Skeletal muscle cell (primary cell): ENCODE data around the gene MRPL36.
"Not testable (repeated sequence)": the region's sequence is repeated elsewhere in the genome, so short reads cannot be mapped to it uniquely, and the experiment has no call there.

Experiments used
- DNase-seq: peaks from one replicate; pipeline ENCODE4 v3.0.0-alpha.2; 2010; ENCODE audit warnings: low read depth
- H3K4me3 ChIP-seq: 2 replicates; pipeline ENCODE4 v1.5.1; 2011; ENCODE audit warnings: low read depth, mild to moderate bottlenecking, control low read depth, low read length, moderate library complexity

The MRPL36 gene

DNA sequence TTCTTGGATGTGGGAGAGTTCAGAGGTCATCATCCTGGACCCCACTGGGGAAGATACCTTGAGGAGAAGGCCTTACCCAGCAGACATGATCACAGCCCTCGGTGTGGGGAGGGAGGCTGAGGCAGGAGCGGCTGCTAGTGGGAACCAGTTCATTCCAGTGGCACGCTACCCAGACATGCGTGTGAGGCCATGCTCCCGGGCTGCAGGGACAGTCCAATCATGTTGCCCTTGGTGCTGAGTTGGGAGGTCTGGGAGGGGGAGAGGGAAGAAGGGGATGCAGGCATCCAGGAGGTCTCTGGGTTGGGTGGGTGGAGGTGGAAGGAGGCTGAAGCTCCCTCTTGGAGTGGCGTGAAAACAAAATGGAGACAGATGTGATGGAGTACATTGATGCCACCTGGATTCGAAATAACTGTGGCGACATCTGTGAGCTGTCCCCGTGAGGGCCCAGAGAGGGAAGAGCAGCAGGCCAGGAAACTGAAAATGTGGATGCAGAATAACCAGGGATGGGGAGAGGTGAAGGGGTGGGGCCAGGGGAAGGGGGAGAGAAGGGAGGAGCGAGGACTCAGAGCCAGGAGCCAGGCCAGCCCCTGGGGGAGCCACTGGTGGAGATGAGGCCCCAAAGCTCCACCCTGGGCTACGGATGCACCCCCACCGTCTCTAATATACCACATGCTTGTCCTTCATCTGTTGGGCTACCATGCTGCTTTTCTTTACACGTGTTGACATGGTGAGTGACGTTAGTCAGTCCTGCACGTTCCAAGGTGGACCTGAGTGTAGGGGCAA, 17.8 kb upstream of the MRPL36 start:
- no peak overlapping the region for H3K4me3 ChIP-seq
- no peak for DNase-seq

DNA sequence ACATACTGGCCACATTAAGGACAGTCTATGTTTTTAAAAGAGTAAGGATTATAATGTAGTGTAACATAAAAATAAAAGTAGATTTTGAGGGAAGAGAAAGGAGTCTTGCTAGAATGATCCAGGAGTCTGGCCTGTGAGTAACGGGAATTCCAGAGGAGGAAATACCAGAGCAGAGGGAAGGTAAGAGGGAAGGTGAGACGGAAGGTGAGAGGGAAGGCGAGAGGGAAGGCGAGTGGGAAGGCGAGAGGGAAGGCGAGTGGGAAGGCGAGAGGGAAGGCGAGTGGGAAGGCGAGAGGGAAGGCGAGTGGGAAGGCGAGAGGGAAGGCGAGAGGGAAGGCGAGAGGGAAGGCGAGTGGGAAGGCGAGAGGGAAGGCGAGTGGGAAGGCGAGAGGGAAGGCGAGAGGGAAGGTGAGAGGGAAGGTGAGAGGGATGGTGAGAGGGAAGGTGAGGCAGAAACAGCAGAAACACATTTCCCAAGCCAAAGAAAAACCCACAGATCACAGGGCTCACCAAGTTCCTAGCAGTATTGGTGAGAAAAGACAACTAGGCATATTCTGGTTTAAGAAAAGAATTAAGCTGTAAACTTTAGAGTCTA, 17.0 kb upstream of the MRPL36 start:
- H3K4me3 ChIP-seq, DNase-seq: not testable (repeated sequence)

DNA sequence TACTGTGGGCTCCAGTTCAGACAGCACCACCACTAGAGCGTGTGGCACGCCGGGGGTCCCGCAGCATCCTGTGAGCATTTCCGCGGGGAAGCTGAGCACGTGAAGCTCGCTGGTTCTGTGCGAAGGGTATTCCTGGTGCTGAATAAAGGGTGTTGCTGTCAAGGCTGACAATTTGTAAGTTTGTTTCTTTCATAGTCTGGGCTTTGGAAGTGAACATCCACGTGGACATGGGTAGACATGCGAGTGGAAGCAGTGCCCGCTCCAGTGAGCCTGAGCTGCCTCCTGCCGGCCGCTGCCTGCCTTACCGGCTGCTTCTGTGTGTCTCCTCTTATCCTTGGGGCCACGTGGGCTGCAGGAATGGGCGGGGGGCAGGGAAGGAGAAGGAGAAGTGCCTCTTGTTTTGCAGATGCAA, 16.2 kb upstream of the MRPL36 start:
- H3K4me3 ChIP-seq = no peak overlapping the region
- DNase-seq = no peak

DNA sequence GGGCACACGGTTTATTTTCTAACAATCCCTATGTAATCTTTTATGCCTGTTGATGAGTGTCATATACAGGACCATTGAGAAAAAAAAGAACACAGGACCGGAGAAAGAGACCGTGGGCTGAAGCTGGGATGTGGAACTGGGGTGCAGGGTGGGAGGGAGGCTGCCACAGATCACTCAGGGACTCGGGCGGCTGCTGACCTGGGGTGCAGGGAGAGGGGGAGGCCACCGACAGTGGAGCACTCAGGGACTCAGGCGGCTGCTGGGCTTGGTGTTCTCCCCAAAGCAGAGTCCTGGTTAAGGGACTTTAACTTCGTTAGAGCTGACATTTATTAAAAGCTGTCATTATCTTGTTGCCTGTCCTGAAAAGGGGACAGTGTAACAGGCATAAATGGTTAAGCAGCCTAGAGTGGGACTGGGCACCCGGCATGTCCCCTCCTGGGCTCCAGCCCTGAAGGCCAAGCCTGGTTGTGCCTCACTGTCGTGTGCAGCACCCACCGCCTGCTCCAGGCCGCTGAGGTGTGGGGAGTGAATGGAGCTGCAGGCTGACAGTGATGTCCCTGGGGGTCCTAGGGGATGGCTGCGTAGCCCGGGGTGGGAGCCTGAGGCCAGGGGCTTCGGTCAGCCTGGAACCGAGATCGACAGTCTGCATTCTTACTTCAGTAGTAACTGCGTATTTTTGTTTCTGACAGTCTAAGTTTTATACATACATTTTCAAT, 15.6 kb upstream of the MRPL36 start:
- no peak for DNase-seq
- no peak overlapping the region for H3K4me3 ChIP-seq

DNA sequence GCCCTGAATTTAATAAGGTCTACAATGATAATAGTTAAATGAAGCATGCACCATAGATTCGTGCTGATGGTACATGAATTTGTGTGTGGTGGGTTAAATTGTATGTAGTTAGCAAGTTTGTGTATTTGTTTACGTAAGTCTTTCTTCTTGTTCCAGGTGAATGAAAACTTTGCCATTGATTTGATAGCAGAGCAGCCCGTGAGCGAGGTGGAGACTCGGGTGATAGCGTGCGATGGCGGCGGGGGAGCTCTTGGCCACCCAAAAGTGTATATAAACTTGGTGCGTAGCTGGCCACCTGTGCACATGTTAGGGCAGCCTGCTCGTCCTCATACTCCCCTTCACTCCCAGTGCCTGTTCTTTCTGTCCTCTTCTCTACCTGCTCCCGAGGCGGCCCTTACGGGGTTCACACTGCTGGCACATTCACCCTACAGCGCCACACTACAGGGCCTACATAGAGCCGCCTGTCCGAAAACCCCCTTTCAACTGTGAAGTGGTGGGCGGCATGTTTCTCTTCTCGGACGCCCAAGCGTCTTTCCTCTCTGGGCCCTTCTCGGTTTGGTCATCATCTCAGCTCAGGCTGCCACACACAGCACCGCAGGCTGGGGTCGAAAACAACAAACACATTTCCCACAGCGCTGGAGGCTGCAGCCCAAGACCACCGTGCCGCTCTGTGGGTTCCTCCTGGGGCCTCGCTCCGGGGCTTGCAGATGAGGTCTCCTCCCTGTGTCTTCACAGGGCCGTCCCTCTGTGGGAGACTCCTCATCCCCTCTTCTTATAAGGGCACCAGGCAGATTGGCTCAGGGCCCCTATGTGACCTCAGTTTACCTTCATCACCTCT, 14.8 kb upstream of the MRPL36 start:
- no peak for DNase-seq
- no peak overlapping the region for H3K4me3 ChIP-seq

DNA sequence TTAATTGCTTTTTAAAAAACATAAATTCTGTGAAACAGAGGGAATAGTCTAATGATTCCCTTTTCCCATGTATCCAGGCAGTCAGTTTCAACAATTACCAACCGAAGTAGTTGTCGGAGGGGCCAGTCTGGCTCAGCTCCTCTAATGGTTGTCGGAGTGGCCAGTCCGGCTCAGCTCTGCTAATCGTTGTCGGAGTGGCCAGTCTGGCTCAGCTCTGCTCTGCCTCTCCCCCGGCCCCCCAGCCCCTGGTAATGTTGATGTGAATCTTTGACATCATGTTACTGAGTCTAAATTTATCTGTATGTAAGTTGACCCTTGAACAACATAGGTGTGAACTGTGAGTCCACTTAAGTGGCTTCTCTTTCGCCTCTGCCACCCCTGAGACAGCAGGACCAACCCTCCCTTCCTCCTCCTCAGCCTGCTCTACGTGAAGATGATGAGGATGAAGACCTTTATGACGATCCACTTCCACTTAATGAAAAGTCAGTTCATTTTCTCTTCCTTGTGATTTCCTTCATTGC, 11.0 kb upstream of the MRPL36 start:
- no peak overlapping the region for H3K4me3 ChIP-seq
- DNase-seq = no peak

DNA sequence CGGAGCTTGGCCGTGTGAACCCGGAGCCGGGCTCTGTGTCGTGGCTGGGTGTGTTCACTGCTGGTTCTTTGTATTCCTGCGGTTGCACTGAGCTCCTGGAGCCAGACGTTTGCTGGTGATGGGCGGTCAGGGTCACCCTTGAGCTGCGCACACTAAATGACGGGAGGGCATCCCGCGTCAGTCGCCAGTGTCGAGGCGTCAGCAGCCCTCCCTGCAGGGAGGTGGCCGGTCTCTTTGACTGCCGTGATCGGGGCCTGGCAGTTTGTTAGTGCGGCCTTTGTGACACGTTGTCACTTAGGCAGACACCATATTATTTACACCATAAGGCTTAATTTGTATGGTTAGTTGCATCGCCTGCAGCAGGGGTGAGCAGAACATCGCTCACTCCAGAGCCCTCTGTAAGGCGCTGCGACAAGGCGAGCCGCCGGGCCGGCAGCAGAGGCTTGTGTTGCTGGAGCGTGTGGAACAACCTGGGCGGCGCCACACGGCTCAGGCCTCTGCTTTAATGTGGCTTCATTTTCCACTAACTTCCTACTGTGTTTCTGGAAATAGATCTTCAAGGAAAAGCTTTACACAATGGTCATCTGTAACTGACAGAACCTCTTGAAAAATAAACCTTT, 9.9 kb upstream of the MRPL36 start:
- no peak for DNase-seq
- H3K4me3 ChIP-seq = no peak overlapping the region

DNA sequence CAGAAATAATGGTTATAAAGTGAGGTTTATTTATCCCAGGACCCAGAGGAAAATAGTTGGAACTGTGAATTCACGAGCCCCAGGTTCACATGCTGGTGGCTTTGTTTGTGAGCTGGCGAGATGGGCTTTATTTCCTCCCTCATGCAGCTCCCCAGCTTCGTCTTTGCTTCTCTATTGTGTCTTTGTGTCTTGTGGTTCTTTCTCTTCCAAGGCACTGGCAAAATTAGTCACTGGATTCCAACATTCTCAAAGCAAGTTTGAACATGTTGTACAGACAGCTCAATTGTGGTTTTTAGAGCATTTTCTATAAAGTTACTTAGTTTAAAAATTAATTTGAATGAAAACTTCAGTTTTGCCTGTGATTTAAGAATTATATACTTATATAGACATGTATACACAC, 8.8 kb upstream of the MRPL36 start:
- peak; percentile 30 for DNase-seq
- H3K4me3 ChIP-seq = no peak overlapping the region

DNA sequence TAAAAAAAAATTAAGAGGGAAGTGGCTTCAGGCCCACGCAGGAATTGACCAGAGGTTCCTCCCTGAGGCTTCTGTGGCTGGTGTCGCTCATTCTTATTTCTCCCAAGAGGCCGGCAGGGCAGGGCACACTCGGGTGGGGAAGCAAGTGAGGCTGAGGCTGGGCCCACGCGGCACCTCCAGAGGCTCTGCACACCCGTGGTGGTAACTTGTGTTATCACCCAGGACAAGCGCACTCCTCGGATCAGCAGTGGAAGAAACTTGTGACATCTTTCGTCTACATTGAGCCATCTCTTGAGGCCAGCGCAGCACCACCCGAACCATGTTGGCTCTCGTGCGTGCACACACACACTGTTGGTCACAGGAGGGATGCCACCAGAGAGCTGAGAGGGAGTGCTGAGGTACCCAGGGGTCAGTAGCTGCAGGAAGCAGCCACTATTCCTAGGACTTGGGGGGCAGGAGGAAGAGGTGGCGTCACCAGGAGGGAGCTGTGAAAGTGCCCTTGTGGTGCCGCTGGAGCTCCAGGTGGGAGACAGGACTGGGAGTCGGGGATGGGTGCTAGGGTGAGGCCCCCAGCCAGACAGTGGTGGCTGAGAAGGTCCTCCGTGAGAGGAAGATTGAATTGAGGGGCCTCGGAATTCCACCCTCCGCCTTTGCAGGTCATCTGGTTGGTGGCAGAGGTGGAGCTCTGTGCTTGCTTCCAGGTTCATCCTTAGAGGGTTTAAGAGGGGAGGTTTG, 8.0 kb upstream of the MRPL36 start:
- DNase-seq = no peak
- H3K4me3 ChIP-seq = no peak overlapping the region

DNA sequence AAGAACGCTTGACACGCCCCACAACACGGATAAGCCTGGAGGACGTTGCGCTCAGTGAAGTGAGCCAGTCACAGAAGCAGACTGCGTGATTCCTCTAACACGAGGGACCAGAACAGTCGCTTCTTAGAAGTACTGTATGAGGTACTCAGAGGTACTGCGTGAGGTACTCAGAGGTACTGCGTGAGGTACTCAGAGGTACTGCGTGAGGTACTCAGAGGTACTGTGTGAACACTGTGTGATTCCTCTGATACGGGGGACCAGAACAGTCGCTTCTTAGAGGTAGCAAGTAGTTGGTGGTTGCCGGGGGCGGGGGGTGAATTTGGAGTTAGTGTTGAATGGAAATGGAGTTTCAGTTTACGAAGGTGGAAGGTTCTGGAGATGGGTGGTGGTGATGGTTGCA, 7.3 kb upstream of the MRPL36 start:
- H3K4me3 ChIP-seq = no peak overlapping the region
- DNase-seq = no peak

DNA sequence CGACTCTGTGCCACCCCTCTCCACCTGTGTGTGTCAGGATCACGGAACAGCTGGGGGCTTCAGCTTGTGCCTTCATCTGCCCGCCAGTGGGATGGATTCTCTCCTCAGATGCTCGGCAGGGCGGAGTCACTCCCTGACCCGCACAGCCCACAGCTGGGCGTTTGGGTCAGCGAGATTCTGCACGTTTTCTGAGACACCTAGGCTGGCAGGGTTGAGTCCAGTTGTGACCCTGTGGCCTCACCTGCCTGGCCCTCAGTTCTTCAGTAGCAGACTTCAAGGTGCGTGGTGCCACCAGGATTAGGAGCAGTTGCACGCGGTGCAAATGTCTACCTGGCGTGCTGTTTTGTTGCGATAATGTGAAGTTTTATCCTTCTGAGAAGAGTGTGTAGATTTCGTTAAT, 6.6 kb upstream of the MRPL36 start:
- H3K4me3 ChIP-seq = no peak overlapping the region
- DNase-seq = no peak

DNA sequence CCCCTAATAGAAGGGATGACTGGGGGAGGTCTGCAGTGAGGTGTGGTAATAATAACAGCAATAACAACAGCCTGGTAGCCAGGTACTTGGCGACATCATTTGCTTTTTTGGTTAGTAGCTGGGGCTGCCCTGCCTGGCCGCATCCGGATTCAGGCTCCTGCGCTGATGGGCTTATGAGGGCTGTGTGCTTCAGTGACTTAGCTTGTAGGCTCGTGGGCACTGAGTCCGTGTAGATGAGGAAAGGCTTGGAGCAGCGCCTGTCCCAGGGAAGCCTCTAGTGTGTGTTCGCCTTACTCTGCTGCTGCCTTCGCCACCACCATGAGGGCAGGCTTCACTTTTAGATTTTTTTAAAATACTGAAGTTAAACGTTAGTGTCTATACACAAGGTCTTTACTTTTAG, 6.1 kb upstream of the MRPL36 start:
- no peak overlapping the region for H3K4me3 ChIP-seq
- no peak for DNase-seq

DNA sequence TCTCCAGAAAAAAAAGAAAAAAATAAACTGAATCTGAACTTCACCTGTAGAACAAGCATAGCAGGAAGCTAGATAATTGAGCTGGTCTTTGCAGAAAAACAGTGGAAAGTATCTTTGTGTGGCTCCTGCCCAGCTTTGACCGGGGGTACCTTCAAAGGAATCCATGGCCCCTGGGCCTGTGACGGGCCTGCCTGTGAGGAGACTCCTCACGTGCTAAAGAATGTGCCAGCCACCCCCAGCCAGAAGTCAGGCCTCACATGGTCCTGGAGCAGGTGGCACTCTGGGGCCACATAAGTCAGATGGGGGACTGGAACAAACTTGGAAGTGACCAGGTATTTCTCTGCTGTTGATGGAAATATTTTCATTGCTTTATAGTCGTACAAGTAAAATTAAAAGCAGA, 5.7 kb upstream of the MRPL36 start:
- no peak overlapping the region for H3K4me3 ChIP-seq
- DNase-seq = no peak

DNA sequence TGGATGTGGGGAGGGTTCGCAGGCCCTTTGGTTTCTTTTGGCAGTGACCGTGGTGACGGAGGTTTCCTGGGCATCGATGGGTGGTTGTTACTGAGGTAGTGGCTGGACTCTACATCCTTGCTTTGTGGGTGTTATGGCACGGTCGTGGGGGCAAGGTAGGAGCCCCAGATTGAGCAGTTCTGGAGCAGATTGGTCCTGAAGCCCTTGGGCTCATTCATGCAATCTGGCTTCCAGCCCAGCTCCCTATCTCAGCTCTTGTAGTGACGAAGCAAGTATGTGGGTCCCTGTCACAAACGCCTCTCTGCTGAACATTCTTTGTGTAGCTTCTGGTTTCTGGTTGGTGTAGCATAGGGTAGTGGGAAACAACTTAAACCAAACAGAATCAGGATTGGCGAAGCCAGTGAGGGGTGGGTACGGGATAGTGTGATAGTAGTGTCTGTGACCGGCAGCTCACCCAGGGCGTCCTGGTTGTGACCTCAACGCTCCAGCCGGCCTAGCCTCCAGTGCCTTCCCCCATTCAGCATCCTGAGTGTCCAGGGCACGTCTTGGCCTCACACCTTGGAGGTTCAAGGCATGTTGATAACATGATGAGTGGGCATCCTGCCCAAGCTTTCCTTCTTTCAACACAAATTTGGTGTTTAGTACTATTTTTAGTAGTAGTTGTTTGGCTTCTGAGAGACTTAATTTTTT, 4.5 kb upstream of the MRPL36 start:
- H3K4me3 ChIP-seq = no peak overlapping the region
- no peak for DNase-seq

DNA sequence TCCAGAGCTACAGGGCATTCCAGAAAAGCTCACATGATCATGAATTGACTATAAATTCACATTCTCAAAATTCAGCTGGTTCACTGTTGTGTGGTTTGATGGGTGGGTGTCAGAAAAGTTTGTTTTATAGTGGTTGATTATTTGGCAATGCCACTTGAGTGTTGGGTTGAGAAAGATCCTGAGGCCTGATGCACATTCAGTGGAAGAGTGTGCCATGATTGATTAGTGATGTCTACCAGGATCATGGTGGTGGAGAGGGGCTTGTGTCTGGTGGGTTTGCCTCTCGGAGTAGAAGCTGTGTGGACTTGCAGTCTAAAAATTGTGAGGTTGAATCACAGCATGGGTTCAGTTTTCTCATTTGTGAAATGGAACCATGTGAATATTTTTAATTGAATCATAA, 3.6 kb upstream of the MRPL36 start:
- no peak overlapping the region for H3K4me3 ChIP-seq
- DNase-seq = no peak

DNA sequence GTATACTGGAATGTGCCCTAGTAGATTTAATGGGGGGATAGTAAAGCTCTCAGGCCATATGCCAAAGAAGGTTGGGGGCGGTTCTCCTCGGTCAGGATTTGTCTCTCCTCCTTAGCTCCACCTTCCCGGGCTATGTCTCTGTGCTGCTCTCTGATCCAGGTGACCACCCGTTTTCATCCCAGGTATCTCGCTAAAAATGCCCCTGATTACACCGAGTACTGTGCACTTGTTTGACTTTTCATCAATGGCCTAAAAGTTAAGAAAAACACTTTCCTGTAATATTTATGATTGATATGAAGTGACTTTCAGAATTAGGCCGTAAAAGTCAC, 2.3 kb upstream of the MRPL36 start:
- no peak for DNase-seq
- peak overlapping the region; percentile 84 for H3K4me3 ChIP-seq

DNA sequence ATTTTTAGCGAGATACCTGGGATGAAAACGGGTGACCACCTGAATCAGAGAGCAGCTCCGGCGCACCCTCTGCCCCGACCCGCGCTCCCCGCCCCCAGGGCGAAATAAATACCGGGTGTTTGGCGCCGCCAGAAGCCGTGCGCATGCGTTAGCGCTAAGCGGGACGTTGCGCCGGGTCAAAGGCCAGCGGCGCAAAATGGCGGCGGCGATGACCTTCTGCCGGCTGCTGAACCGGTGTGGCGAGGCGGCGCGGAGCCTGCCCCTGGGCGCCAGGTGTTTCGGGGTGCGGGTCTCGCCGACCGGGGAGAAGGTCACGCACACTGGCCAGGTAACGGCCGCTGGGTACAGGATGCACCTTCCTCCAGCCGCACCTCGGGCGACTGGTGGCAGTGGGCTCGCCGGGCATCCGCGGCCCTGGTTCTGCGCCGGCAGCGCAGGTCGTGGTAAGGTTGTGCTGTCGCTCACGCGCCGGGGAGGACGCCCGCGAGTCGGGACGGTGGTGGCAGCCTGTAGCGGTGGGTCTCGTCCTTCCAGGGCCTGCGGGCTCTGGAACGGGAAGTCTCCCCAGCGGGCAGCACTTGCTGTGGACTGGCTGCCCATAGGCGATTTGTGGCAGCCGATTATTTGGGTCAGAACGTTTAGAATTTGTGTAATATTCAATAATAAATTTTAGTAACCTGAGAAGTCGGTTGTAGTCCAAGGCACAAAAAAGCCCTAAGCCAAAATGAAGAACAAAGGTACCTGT, 1.8 kb upstream of the MRPL36 start, which contains the start of gene NDUFS6:
NDUFS6 (plus strand) TSS at position 186 of the 745 bp plus-strand sequence; CDS start at position 197, 11 bp downstream.
- peak within 1 kb of the TSS; percentile 84 for H3K4me3 ChIP-seq
- DNase-seq = no peak
